K562 (cell line): Measurements from ENCODE around the gene MTG2. TPM values are rescaled to one million over a fixed set of nuclear protein-coding genes. Genes with fewer than 3 reads are reported as not detected.

Source experiments
- ATAC-seq: fragments of 200-7000 bp; cut with Tn5 transposase; 3 replicates; pipeline ENCODE4 v1.9.1; 2020; ENCODE audit warnings: moderate library complexity
- BruUV-seq: library from RNA; stranded (reverse); fragments of 400-500 nt; replicated peaks from 2 replicates; lab custom pipeline; 2021; lab: Mats Ljungman, UMichigan
- CTCF ChIA-PET: fragments of 300-600 bp; formaldehyde crosslinking; extraction: SDS; loops from one replicate; lab custom pipeline; 2021; ENCODE audit warnings: low intra/inter-chr PET ratio; lab: Yijun Ruan, JAX
- POLR2A ChIA-PET: fragments of 300-600, 350-650 bp; sonication (Branson Sonifier 250); formaldehyde crosslinking; extraction: SDS; loops from one replicate; lab custom pipeline; 2021; ENCODE audit warnings: antibody characterized with exemption, inconsistent platforms; lab: Yijun Ruan, JAX
- DNase-seq, 4 experiments: peaks; one replicate each; pipeline versions ENCODE4 v3.0.0 to v3.0.0-alpha.2; 2011 to 2018; ENCODE audit warnings: low spot score in 3 of 4, mixed read lengths in 3 of 4; ENCODE audit errors: extremely low read depth in 1 of 4
- FAIRE-seq: peaks from 2 replicates; lab custom pipeline; 2011; peaks lifted over from hg19 to GRCh38; lab: Jason Lieb, UNC
- H2AFZ ChIP-seq: 2 replicates; pipeline ENCODE4 v1.6.0; 2011; ENCODE audit warnings: low read depth, low read length, control low read depth, inconsistent platforms
- H3K27ac ChIP-seq: fragments of 200-600 bp; 3 replicates; pipeline ENCODE4 v1.8.0; 2011; ENCODE audit warnings: low read depth, mild to moderate bottlenecking, control low read depth, inconsistent platforms, low read length, moderate library complexity, mixed read lengths; ENCODE audit errors: extremely low read depth
- H3K27me3 ChIP-seq, 2 experiments: fragments of 300-600 bp in 1 of 2; 2 replicates in 1 of 2; 3 replicates in 1 of 2; pipeline versions ENCODE4 v1.6.0 to v1.8.0; 2011; ENCODE audit warnings: inconsistent platforms in 2 of 2, low read length in 2 of 2, mild to moderate bottlenecking in 1 of 2, mixed read lengths in 1 of 2, moderate library complexity in 1 of 2; ENCODE audit not compliant: control insufficient read depth in 2 of 2, insufficient read depth in 2 of 2
- H3K36me3 ChIP-seq: fragments of 300-600 bp; 3 replicates; pipeline ENCODE4 v1.8.0; 2011; ENCODE audit warnings: mild to moderate bottlenecking, low read length, inconsistent platforms; ENCODE audit not compliant: control insufficient read depth, insufficient read depth
- H3K4me1 ChIP-seq, 2 experiments: fragments of 200-600 bp in 1 of 2; replicated peaks in 1 of 2; 2 replicates in 1 of 2; 3 replicates in 1 of 2; pipeline versions ENCODE4 v1.5.1 to v1.8.0; 2011; ENCODE audit warnings: inconsistent platforms in 2 of 2, low read length in 2 of 2, mild to moderate bottlenecking in 1 of 2, mixed read lengths in 1 of 2, moderate library complexity in 1 of 2; ENCODE audit not compliant: control insufficient read depth in 2 of 2, insufficient read depth in 2 of 2
- H3K4me2 ChIP-seq: 2 replicates; pipeline ENCODE4 v1.6.1; 2011; ENCODE audit warnings: low read length, control low read depth, inconsistent platforms, mixed read lengths; ENCODE audit not compliant: insufficient read depth
- H3K4me3 ChIP-seq: fragments of 200-600 bp; sonication (generic), shearing (Covaris generic); 2 replicates; pipeline ENCODE4 v1.5.1; 2016; ENCODE audit warnings: control low read depth, inconsistent platforms
- H3K79me2 ChIP-seq: fragments of 200-600 bp; 3 replicates; pipeline ENCODE4 v1.8.0; 2011; ENCODE audit warnings: low read length, inconsistent platforms; ENCODE audit not compliant: control insufficient read depth, insufficient read depth
- H3K9ac ChIP-seq, 2 experiments: 2 replicates each; pipeline versions ENCODE4 v1.6.0 to v1.6.1; 2011; ENCODE audit warnings: low read depth in 2 of 2, low read length in 2 of 2, control low read depth in 1 of 2, inconsistent platforms in 1 of 2, mild to moderate bottlenecking in 1 of 2, mixed read lengths in 1 of 2; ENCODE audit not compliant: insufficient read depth in 1 of 2
- H3K9me1 ChIP-seq: one replicate; pipeline ENCODE4 v1.6.0; 2011; ENCODE audit warnings: inconsistent platforms, mild to moderate bottlenecking, low read length, moderate library complexity; ENCODE audit not compliant: control insufficient read depth, insufficient read depth
- H3K9me3 ChIP-seq: replicated peaks from 2 replicates; pipeline ENCODE4 v1.5.1; 2011; ENCODE audit warnings: low read depth, low read length, inconsistent platforms; ENCODE audit not compliant: control insufficient read depth, insufficient read depth
- H4K20me1 ChIP-seq: replicated peaks from 2 replicates; pipeline ENCODE4 v1.6.1; 2011; ENCODE audit warnings: low read length, inconsistent platforms, mixed read lengths; ENCODE audit not compliant: control insufficient read depth, insufficient read depth
- ETS1 ChIP-seq: conservative IDR thresholded peaks from 2 replicates; pipeline ENCODE4 v1.6.1; 2011; ENCODE audit warnings: low read depth, mild to moderate bottlenecking, low read length; ENCODE audit not compliant: control insufficient read depth
- EWSR1 ChIP-seq: fragments of 450-650 bp; IDR thresholded peaks from 2 replicates; pipeline ENCODE4 v1.6.1; 2018; ENCODE audit warnings: borderline replicate concordance, mild to moderate bottlenecking, low read depth, moderate library complexity; ENCODE audit not compliant: partially characterized antibody
- GTF2F1 ChIP-seq: IDR thresholded peaks from 2 replicates; pipeline ENCODE4 v1.6.1; 2011; ENCODE audit warnings: low read depth, low read length, improper control_type of control experiment
- HMG20A ChIP-seq: fragments of 450-650 bp; formaldehyde crosslinking; conservative IDR thresholded peaks from 2 replicates; pipeline ENCODE4 v1.4.0; 2020; ENCODE audit warnings: mild to moderate bottlenecking, mixed read lengths
- HNRNPL ChIP-seq: fragments of 200-400 bp; formaldehyde crosslinking; IDR thresholded peaks from 2 replicates; pipeline ENCODE4 v1.6.1; 2017; ENCODE audit warnings: low read depth, mild to moderate bottlenecking, low read length
- KLF13 ChIP-seq: fragments of 450-650 bp; IDR thresholded peaks from 2 replicates; pipeline ENCODE4 v1.6.1; 2016; ENCODE audit warnings: missing genetic modification characterization, low read depth, mild to moderate bottlenecking, missing compliant biosample characterization, moderate library complexity, borderline replicate concordance
- MXI1 ChIP-seq: IDR thresholded peaks from 2 replicates; pipeline ENCODE4 v1.6.1; 2011; ENCODE audit warnings: low read depth, mild to moderate bottlenecking, improper control_type of control experiment, low read length
- PCBP2 ChIP-seq: fragments of 200-400 bp; formaldehyde crosslinking; IDR thresholded peaks from 2 replicates; pipeline ENCODE4 v1.6.1; 2018; ENCODE audit warnings: low read length, low read depth, mild to moderate bottlenecking, moderate library complexity; ENCODE audit not compliant: poor library complexity, severe bottlenecking
- PRMT5 ChIP-seq: sonication (generic); formaldehyde crosslinking; IDR thresholded peaks from 2 replicates; pipeline ENCODE4 v1.5.0; 2020; ENCODE audit warnings: missing genetic modification reagents
- RCOR1 ChIP-seq, 2 experiments: IDR thresholded peaks; 2 replicates each; pipeline ENCODE4 v1.6.1; 2012; ENCODE audit warnings: low read depth in 2 of 2, low read length in 2 of 2, borderline replicate concordance in 1 of 2, improper control_type of control experiment in 1 of 2
- RFX5 ChIP-seq: IDR thresholded peaks from 2 replicates; pipeline ENCODE4 v1.6.1; 2011; ENCODE audit warnings: low read depth, mild to moderate bottlenecking, improper control_type of control experiment, low read length
- SRSF1 ChIP-seq: fragments of 200-400 bp; formaldehyde crosslinking; IDR thresholded peaks from 2 replicates; pipeline ENCODE4 v1.6.1; 2017; ENCODE audit warnings: mild to moderate bottlenecking, low read depth, low read length, moderate library complexity
- ZBED1 ChIP-seq: IDR thresholded peaks from 2 replicates; pipeline ENCODE4 v1.6.1; 2014
- WGBS: fragments of 100-300 bp; shearing (Covaris generic); methylation state at CpG from one replicate; pipeline ENCODE4 v1.1.6; 2016; ENCODE audit warnings: low coverage, mixed read lengths; ENCODE audit not compliant: insufficient coverage; ENCODE audit errors: missing lambda C conversion rate; 5-methylcytosine and 5-hydroxymethylcytosine counted together
- in situ Hi-C: fragments of 300-500 bp; cut with MboI; formaldehyde crosslinking; loops from 4 replicates; pipeline ENCODE4 v1.15.0; 2018; ENCODE audit warnings: inconsistent platforms, mixed read lengths
- intact Hi-C: fragments of 100-400 bp; cut with micrococcal nuclease; formaldehyde crosslinking; loops from 2 replicates; pipeline ENCODE4 v1.14.2; 2022
- polyA plus RNA-seq, 8 experiments: library from polyadenylated mRNA; depleted of rRNA in 4 of 8; stranded (reverse) in 5 of 8; unstranded in 3 of 8; fragments of >200 nt; fragmentation: Nextera tagmentation in 2 of 8; fragmentation: Illumina TruSeq in 1 of 8; extraction: Ambion mirVana in 2 of 8; extraction: Trizol in 1 of 8; gene quantifications; 2 replicates each; pipeline versions ENCODE4 v1.2.1 to v1.2.3, GENCODE V29; 2011 to 2014; ENCODE audit warnings: inconsistent platforms in 1 of 8, missing spikeins in 1 of 8
- total RNA-seq, 7 experiments: library from RNA; depleted of rRNA in 6 of 7; stranded (reverse); fragments of >200 nt in 6 of 7; fragmentation: Illumina TruSeq in 2 of 7; extraction: Trizol in 2 of 7; gene quantifications; 2 replicates each; pipeline versions ENCODE4 v1.2.1 to v1.2.3, GENCODE V29; 2011 to 2021; ENCODE audit warnings: low replicate concordance in 1 of 7
- TF ChIP-seq, protein P1 (sequence below): fragments of 450-650 bp; IDR thresholded peaks from 2 replicates; pipeline ENCODE4 v1.6.1; 2018; ENCODE audit not compliant: partially characterized antibody
- TF ChIP-seq, protein P2 (sequence below): fragments of 200-800 bp; sonication (Bioruptor generic); IDR thresholded peaks from 2 replicates; pipeline ENCODE4 v1.6.1; 2017; ENCODE audit warnings: missing genetic modification characterization, missing compliant biosample characterization

MTG2 gene
- total and polyA plus RNA-seq, 9 of the 15 experiments (the other 6 are each of a cell fraction or from before 2014, with no cell fraction given) = 8.7 to 67.5 (median 44.5) TPM

GRCh38 chr20:62196286-62196685 lies 13.5 kb downstream of the MTG2 start (continued):
- TF ChIP-seq, protein P1, sequence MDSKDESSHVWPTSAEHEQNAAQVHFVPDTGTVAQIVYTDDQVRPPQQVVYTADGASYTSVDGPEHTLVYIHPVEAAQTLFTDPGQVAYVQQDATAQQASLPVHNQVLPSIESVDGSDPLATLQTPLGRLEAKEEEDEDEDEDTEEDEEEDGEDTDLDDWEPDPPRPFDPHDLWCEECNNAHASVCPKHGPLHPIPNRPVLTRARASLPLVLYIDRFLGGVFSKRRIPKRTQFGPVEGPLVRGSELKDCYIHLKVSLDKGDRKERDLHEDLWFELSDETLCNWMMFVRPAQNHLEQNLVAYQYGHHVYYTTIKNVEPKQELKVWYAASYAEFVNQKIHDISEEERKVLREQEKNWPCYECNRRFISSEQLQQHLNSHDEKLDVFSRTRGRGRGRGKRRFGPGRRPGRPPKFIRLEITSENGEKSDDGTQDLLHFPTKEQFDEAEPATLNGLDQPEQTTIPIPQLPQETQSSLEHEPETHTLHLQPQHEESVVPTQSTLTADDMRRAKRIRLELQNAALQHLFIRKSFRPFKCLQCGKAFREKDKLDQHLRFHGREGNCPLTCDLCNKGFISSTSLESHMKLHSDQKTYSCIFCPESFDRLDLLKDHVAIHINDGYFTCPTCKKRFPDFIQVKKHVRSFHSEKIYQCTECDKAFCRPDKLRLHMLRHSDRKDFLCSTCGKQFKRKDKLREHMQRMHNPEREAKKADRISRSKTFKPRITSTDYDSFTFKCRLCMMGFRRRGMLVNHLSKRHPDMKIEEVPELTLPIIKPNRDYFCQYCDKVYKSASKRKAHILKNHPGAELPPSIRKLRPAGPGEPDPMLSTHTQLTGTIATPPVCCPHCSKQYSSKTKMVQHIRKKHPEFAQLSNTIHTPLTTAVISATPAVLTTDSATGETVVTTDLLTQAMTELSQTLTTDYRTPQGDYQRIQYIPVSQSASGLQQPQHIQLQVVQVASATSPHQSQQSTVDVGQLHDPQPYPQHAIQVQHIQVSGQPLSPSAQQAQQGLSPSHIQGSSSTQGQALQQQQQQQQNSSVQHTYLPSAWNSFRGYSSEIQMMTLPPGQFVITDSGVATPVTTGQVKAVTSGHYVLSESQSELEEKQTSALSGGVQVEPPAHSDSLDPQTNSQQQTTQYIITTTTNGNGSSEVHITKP = no peak
- no peak for TF ChIP-seq HMG20A (CRISPR knock-in tag)

DNA sequence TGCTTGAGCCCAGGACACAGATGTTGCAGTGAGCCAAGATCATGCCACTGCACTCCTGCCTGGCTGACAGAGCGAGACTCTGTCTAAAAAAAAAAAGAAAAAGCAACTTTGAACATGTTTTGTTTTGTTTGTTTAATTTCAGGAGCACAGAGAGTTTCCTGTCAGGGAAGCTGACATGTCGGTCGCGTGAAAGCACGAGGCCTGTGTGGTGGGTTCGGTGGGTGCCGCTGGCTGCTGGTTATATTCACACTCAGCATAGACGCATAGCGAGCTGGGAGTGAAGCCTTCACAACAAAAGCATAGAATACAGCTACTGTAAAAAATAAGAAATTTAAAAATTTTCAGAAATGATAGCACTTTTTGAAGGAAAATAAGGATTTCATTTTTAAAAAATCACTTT lies 14.5 kb downstream of the MTG2 start:
- in situ Hi-C loops = no loop called here
- DNase-seq (no peak), ATAC-seq (no peak), FAIRE-seq (no peak)
- BruUV-seq = no TSS peak
- intact Hi-C loops = no loop called here
- no peaks in the 10 kb centered on the region for H3K27me3 ChIP-seq
- no peak overlapping the region for H3K27ac ChIP-seq
- no peaks in the 10 kb centered on the region for H3K9me3 ChIP-seq
- H3K36me3 ChIP-seq = peaks cover 85% of the 10 kb centered on the region; the same call in 2 of the 3 replicates
- H3K9ac ChIP-seq = no peak overlapping the region
- over 99% methylated on average over 9 of the region's 9 CpGs for WGBS
- H4K20me1 ChIP-seq = peaks cover 4% of the 10 kb centered on the region; the same call in 1 of the 2 replicates
- no peak overlapping the region for H3K4me2 ChIP-seq
- H2AFZ ChIP-seq = no peak overlapping the region
- POLR2A ChIA-PET = interaction anchor here (0.9 to 1.1 kb wide), 2 partner anchors 9 to 19 kb away, joined by 3 read pairs; no protein-coding TSS in a partner anchor
- no peaks in the 10 kb centered on the region; the same call in 2 of the 3 replicates for H3K79me2 ChIP-seq
- CTCF ChIA-PET = no interaction called here
- H3K9me1 ChIP-seq = no peaks in the 10 kb centered on the region
- H3K4me3 ChIP-seq = no peak overlapping the region
- H3K4me1 ChIP-seq = peaks cover 0 to 3% of the 10 kb centered on the region in 2 experiments; a peak in 1 of 5 replicates
- TF ChIP-seq EWSR1 (no peak), HNRNPL (no peak), GTF2F1 (no peak), ETS1 (no peak), RFX5 (no peak), ZBED1 (no peak), SRSF1 (no peak), PRMT5 (CRISPR knock-in tag) (no peak), MXI1 (no peak), RCOR1 (IDR thresholded peaks at IDR 0.05; ENCODE audit: borderline replicate concordance in 1 of 2, low read depth in 2 of 2, low read length in 2 of 2) (no peak), PCBP2 (no peak), KLF13 (tag) (no peak)
- TF ChIP-seq, protein P2, sequence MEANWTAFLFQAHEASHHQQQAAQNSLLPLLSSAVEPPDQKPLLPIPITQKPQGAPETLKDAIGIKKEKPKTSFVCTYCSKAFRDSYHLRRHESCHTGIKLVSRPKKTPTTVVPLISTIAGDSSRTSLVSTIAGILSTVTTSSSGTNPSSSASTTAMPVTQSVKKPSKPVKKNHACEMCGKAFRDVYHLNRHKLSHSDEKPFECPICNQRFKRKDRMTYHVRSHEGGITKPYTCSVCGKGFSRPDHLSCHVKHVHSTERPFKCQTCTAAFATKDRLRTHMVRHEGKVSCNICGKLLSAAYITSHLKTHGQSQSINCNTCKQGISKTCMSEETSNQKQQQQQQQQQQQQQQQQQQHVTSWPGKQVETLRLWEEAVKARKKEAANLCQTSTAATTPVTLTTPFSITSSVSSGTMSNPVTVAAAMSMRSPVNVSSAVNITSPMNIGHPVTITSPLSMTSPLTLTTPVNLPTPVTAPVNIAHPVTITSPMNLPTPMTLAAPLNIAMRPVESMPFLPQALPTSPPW = no peak
